Neutrophil (primary cell): ENCODE data around the gene SYCP1.

Experiments used
- H3K27ac ChIP-seq: fragments of 200-600 bp; sonication (generic); 2 replicates; pipeline ENCODE4 v1.5.1; 2016; ENCODE audit warnings: mild to moderate bottlenecking, moderate library complexity
- H3K27me3 ChIP-seq: fragments of 200-600 bp; sonication (generic); 2 replicates; pipeline ENCODE4 v1.6.0; 2016; ENCODE audit warnings: mild to moderate bottlenecking
- H3K36me3 ChIP-seq: fragments of 200-600 bp; sonication (generic); 2 replicates; pipeline ENCODE4 v1.5.1; 2017
- H3K4me1 ChIP-seq, 2 experiments: fragments of 200-600 bp in 1 of 2; sonication (generic) in 1 of 2; 1 replicate in 1 of 2; 2 replicates in 1 of 2; pipeline versions ENCODE4 v1.5.1 to v1.6.1; 2013 to 2016; ENCODE audit warnings: low read depth in 1 of 2, low read length in 1 of 2, mild to moderate bottlenecking in 1 of 2, moderate library complexity in 1 of 2; ENCODE audit not compliant: control insufficient read depth in 1 of 2, insufficient read depth in 1 of 2
- H3K4me3 ChIP-seq, 2 experiments: fragments of 200-600 bp in 1 of 2; sonication (generic) in 1 of 2; 1 replicate in 1 of 2; 2 replicates in 1 of 2; pipeline ENCODE4 v1.5.1; 2013 to 2016; ENCODE audit warnings: low read depth in 1 of 2, low read length in 1 of 2, mild to moderate bottlenecking in 1 of 2, moderate library complexity in 1 of 2
- H3K9me3 ChIP-seq: fragments of 200-600 bp; sonication (generic); 2 replicates; pipeline ENCODE4 v1.5.1; 2016
- TF ChIP-seq, protein P1 (sequence below): fragments of 200-600 bp; sonication (generic); IDR thresholded peaks from 2 replicates; pipeline ENCODE4 v1.5.1; 2016; ENCODE audit warnings: antibody characterized with exemption

Gene SYCP1

DNA sequence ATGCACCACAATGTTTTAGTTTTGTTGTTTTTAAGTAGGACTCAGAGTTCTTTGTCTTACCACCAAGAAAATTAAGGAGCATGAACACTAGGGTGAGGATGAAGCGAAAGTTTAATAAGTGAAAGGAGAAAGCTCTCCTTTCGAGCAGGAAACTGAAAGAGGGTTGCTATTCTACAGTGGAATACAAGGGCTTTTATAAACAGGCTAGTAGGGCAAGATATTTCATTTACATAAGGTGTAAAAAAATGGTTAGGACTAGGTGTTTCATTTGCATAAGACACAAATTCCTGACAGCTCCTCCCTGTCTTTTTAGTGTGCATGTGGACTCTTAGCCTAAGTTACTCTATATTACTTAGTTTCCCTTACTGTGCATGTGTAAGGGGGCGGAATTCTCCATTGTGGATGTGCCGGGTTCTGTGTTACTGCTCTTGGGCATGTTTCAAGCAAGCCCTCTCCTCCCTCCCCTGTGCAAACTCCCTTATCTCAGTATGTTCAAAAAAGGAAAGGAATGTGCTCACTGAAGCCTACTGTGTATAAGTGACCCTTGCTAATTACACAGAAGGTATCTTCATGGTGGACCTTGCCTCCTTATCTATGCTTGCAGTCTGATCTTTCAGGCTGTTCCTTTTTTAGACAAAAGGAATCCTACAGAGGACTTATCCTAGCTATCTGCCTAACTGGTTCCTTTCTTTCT lies 182.3 kb downstream of the SYCP1 start:
- Histone ChIP-seq H3K36me3 (peaks cover 40% of the 10 kb centered on the region), H3K4me3 (no peak overlapping the region), H3K9me3 (no peaks in the 10 kb centered on the region), H3K27me3 (no peaks in the 10 kb centered on the region), H3K4me1 (no peaks in the 10 kb centered on the region), H3K27ac (no peak overlapping the region)
- TF ChIP-seq, protein P1, sequence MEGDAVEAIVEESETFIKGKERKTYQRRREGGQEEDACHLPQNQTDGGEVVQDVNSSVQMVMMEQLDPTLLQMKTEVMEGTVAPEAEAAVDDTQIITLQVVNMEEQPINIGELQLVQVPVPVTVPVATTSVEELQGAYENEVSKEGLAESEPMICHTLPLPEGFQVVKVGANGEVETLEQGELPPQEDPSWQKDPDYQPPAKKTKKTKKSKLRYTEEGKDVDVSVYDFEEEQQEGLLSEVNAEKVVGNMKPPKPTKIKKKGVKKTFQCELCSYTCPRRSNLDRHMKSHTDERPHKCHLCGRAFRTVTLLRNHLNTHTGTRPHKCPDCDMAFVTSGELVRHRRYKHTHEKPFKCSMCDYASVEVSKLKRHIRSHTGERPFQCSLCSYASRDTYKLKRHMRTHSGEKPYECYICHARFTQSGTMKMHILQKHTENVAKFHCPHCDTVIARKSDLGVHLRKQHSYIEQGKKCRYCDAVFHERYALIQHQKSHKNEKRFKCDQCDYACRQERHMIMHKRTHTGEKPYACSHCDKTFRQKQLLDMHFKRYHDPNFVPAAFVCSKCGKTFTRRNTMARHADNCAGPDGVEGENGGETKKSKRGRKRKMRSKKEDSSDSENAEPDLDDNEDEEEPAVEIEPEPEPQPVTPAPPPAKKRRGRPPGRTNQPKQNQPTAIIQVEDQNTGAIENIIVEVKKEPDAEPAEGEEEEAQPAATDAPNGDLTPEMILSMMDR: no peak

DNA sequence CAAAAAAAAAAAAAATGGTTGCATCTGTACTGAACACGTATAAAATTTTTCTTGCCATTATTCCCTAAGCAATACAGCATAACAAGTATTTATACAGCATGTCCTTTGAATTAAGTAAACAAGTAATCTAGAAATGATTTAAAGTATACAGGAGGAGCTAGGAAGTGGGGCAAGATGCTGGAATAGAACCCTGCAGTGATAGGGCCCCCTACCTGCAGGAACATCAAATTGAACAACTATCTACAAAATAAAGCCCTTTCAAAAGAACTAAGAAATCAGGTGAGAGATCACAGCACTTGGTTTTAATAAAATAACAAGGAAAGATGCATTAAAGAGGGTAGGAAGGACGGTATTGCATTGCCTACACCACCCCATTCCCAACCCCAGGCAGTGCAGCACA lies 185.8 kb downstream of the SYCP1 start:
- no peak overlapping the region for H3K27ac ChIP-seq
- no peak overlapping the region for H3K4me3 ChIP-seq
- H3K27me3 ChIP-seq: no peaks in the 10 kb centered on the region
- H3K9me3 ChIP-seq: no peaks in the 10 kb centered on the region
- TF ChIP-seq, protein P1: no peak
- H3K36me3 ChIP-seq: peaks cover 50% of the 10 kb centered on the region
- H3K4me1 ChIP-seq: no peaks in the 10 kb centered on the region

DNA sequence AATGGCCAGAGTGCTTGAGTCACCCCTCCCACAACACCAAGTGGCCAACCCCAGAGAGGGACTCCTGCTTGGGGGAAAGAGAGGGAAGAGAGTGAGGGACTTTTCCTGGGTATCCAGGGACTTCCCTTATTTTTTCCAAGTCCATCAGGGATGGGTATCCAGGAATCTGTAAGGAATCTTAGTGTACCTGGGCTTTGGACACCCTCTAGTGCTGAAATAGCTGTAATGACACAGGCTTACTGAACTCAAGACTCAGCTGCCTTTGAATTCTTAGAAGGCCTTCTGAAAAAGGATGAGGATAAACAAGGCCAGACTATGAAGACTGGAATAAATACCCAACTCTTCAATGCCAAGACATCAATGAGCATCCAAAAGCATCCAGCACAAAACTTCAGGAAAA lies 187.0 kb downstream of the SYCP1 start:
- H3K27ac ChIP-seq: no peak overlapping the region
- H3K27me3 ChIP-seq: no peaks in the 10 kb centered on the region
- TF ChIP-seq, protein P1: no peak
- H3K4me3 ChIP-seq: no peak overlapping the region
- no peaks in the 10 kb centered on the region for H3K9me3 ChIP-seq
- H3K36me3 ChIP-seq: peaks cover 56% of the 10 kb centered on the region
- no peaks in the 10 kb centered on the region for H3K4me1 ChIP-seq
